K562 (cell line): ENCODE measurements around the gene PCOLCE2. TPM values are rescaled to one million over a fixed set of nuclear protein-coding genes. Genes with fewer than 3 reads are reported as not detected.

Experiments
- ATAC-seq: fragments of 200-7000 bp; cut with Tn5 transposase; 3 replicates; pipeline ENCODE4 v1.9.1; 2020; ENCODE audit warnings: moderate library complexity
- BruUV-seq: library from RNA; stranded (reverse); fragments of 400-500 nt; replicated peaks from 2 replicates; lab custom pipeline; 2021; lab: Mats Ljungman, UMichigan
- CTCF ChIA-PET: fragments of 300-600 bp; formaldehyde crosslinking; extraction: SDS; loops from one replicate; lab custom pipeline; 2021; ENCODE audit warnings: low intra/inter-chr PET ratio; lab: Yijun Ruan, JAX
- POLR2A ChIA-PET: fragments of 300-600, 350-650 bp; sonication (Branson Sonifier 250); formaldehyde crosslinking; extraction: SDS; loops from one replicate; lab custom pipeline; 2021; ENCODE audit warnings: antibody characterized with exemption, inconsistent platforms; lab: Yijun Ruan, JAX
- DNase-seq, 4 experiments: peaks; one replicate each; pipeline versions ENCODE4 v3.0.0 to v3.0.0-alpha.2; 2011 to 2018; ENCODE audit warnings: low spot score in 3 of 4, mixed read lengths in 3 of 4; ENCODE audit errors: extremely low read depth in 1 of 4
- FAIRE-seq: peaks from 2 replicates; lab custom pipeline; 2011; peaks lifted over from hg19 to GRCh38; lab: Jason Lieb, UNC
- H2AFZ ChIP-seq: 2 replicates; pipeline ENCODE4 v1.6.0; 2011; ENCODE audit warnings: low read depth, low read length, control low read depth, inconsistent platforms
- H3K27ac ChIP-seq: fragments of 200-600 bp; 3 replicates; pipeline ENCODE4 v1.8.0; 2011; ENCODE audit warnings: low read depth, mild to moderate bottlenecking, control low read depth, inconsistent platforms, low read length, moderate library complexity, mixed read lengths; ENCODE audit errors: extremely low read depth
- H3K27me3 ChIP-seq, 2 experiments: fragments of 300-600 bp in 1 of 2; 2 replicates in 1 of 2; 3 replicates in 1 of 2; pipeline versions ENCODE4 v1.6.0 to v1.8.0; 2011; ENCODE audit warnings: inconsistent platforms in 2 of 2, low read length in 2 of 2, mild to moderate bottlenecking in 1 of 2, mixed read lengths in 1 of 2, moderate library complexity in 1 of 2; ENCODE audit not compliant: control insufficient read depth in 2 of 2, insufficient read depth in 2 of 2
- H3K36me3 ChIP-seq: fragments of 300-600 bp; 3 replicates; pipeline ENCODE4 v1.8.0; 2011; ENCODE audit warnings: mild to moderate bottlenecking, low read length, inconsistent platforms; ENCODE audit not compliant: control insufficient read depth, insufficient read depth
- H3K4me1 ChIP-seq, 2 experiments: fragments of 200-600 bp in 1 of 2; replicated peaks in 1 of 2; 2 replicates in 1 of 2; 3 replicates in 1 of 2; pipeline versions ENCODE4 v1.5.1 to v1.8.0; 2011; ENCODE audit warnings: inconsistent platforms in 2 of 2, low read length in 2 of 2, mild to moderate bottlenecking in 1 of 2, mixed read lengths in 1 of 2, moderate library complexity in 1 of 2; ENCODE audit not compliant: control insufficient read depth in 2 of 2, insufficient read depth in 2 of 2
- H3K4me2 ChIP-seq: 2 replicates; pipeline ENCODE4 v1.6.1; 2011; ENCODE audit warnings: low read length, control low read depth, inconsistent platforms, mixed read lengths; ENCODE audit not compliant: insufficient read depth
- H3K4me3 ChIP-seq: fragments of 200-600 bp; sonication (generic), shearing (Covaris generic); 2 replicates; pipeline ENCODE4 v1.5.1; 2016; ENCODE audit warnings: control low read depth, inconsistent platforms
- H3K79me2 ChIP-seq: fragments of 200-600 bp; 3 replicates; pipeline ENCODE4 v1.8.0; 2011; ENCODE audit warnings: low read length, inconsistent platforms; ENCODE audit not compliant: control insufficient read depth, insufficient read depth
- H3K9ac ChIP-seq, 2 experiments: 2 replicates each; pipeline versions ENCODE4 v1.6.0 to v1.6.1; 2011; ENCODE audit warnings: low read depth in 2 of 2, low read length in 2 of 2, control low read depth in 1 of 2, inconsistent platforms in 1 of 2, mild to moderate bottlenecking in 1 of 2, mixed read lengths in 1 of 2; ENCODE audit not compliant: insufficient read depth in 1 of 2
- H3K9me1 ChIP-seq: one replicate; pipeline ENCODE4 v1.6.0; 2011; ENCODE audit warnings: inconsistent platforms, mild to moderate bottlenecking, low read length, moderate library complexity; ENCODE audit not compliant: control insufficient read depth, insufficient read depth
- H3K9me3 ChIP-seq: replicated peaks from 2 replicates; pipeline ENCODE4 v1.5.1; 2011; ENCODE audit warnings: low read depth, low read length, inconsistent platforms; ENCODE audit not compliant: control insufficient read depth, insufficient read depth
- H4K20me1 ChIP-seq: replicated peaks from 2 replicates; pipeline ENCODE4 v1.6.1; 2011; ENCODE audit warnings: low read length, inconsistent platforms, mixed read lengths; ENCODE audit not compliant: control insufficient read depth, insufficient read depth
- KDM4B ChIP-seq, 2 experiments: fragments of 450-650 bp in 1 of 2; sonication (generic) in 1 of 2; IDR thresholded peaks; 2 replicates each; pipeline ENCODE4 v1.6.1; 2016 to 2017; ENCODE audit warnings: borderline replicate concordance in 2 of 2, antibody characterized with exemption in 1 of 2, low read depth in 1 of 2, mild to moderate bottlenecking in 1 of 2
- SOX6 ChIP-seq: fragments of 450-650 bp; IDR thresholded peaks from 2 replicates; pipeline ENCODE4 v1.6.1; 2014; ENCODE audit warnings: mild to moderate bottlenecking
- in situ Hi-C: fragments of 300-500 bp; cut with MboI; formaldehyde crosslinking; loops from 4 replicates; pipeline ENCODE4 v1.15.0; 2018; ENCODE audit warnings: inconsistent platforms, mixed read lengths
- intact Hi-C: fragments of 100-400 bp; cut with micrococcal nuclease; formaldehyde crosslinking; loops from 2 replicates; pipeline ENCODE4 v1.14.2; 2022
- polyA plus RNA-seq, 8 experiments: library from polyadenylated mRNA; depleted of rRNA in 4 of 8; stranded (reverse) in 5 of 8; unstranded in 3 of 8; fragments of >200 nt; fragmentation: Nextera tagmentation in 2 of 8; fragmentation: Illumina TruSeq in 1 of 8; extraction: Ambion mirVana in 2 of 8; extraction: Trizol in 1 of 8; gene quantifications; 2 replicates each; pipeline versions ENCODE4 v1.2.1 to v1.2.3, GENCODE V29; 2011 to 2014; ENCODE audit warnings: inconsistent platforms in 1 of 8, missing spikeins in 1 of 8
- total RNA-seq, 7 experiments: library from RNA; depleted of rRNA in 6 of 7; stranded (reverse); fragments of >200 nt in 6 of 7; fragmentation: Illumina TruSeq in 2 of 7; extraction: Trizol in 2 of 7; gene quantifications; 2 replicates each; pipeline versions ENCODE4 v1.2.1 to v1.2.3, GENCODE V29; 2011 to 2021; ENCODE audit warnings: low replicate concordance in 1 of 7
- TF ChIP-seq, protein P1 (sequence below): sonication (generic); formaldehyde crosslinking; IDR thresholded peaks from 2 replicates; pipeline ENCODE4 v1.8.1; 2023; ENCODE audit warnings: mild to moderate bottlenecking, missing genetic modification reagents

PCOLCE2 gene
- total and polyA plus RNA-seq, 9 of the 15 experiments (the other 6 are each of a cell fraction or from before 2014, with no cell fraction given) = 0.18 to 1.2 (median 0.65) TPM

DNA sequence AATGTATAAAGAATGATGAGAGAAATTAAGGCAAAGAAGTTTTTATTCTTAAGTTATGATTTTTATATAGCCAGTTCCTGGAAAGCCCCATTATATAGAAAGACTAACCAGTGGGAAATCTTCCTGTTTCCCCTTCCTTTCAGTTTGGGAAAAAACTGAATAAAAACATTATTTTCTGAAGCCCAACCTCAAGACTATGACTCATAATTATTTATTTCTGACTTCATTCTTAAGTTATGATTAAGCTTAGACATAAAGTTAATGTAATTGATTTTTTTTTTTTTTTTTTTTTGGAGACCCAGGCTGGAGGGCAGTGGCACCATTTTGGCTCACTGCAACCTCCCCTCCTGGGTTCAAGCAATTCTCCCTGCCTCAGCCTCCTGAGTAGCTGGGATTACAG is 109.3 kb downstream of the PCOLCE2 start:
- POLR2A ChIA-PET = no interaction called here

More for the DNA sequence above, 109.3 kb downstream of the PCOLCE2 start:
- DNase-seq (no peak), FAIRE-seq (no peak), ATAC-seq (no peak)
- no peak overlapping the region for H3K4me3 ChIP-seq
- intact Hi-C loops (no loop called here), in situ Hi-C loops (no loop called here)
- H3K9me3 ChIP-seq = no peaks in the 10 kb centered on the region
- no peaks in the 10 kb centered on the region for H4K20me1 ChIP-seq
- H3K9me1 ChIP-seq = no peaks in the 10 kb centered on the region
- H3K79me2 ChIP-seq = no peaks in the 10 kb centered on the region
- no peak overlapping the region for H2AFZ ChIP-seq
- H3K4me1 ChIP-seq = peaks cover 0 to 3% of the 10 kb centered on the region in 2 experiments; a peak in 1 of 5 replicates
- no peak overlapping the region for H3K4me2 ChIP-seq
- H3K9ac ChIP-seq = no peak overlapping the region
- H3K36me3 ChIP-seq = no peaks in the 10 kb centered on the region
- no TSS peak for BruUV-seq
- no peaks in the 10 kb centered on the region for H3K27me3 ChIP-seq
- CTCF ChIA-PET = no interaction called here
- no peak overlapping the region for H3K27ac ChIP-seq
- TF ChIP-seq, protein P1, sequence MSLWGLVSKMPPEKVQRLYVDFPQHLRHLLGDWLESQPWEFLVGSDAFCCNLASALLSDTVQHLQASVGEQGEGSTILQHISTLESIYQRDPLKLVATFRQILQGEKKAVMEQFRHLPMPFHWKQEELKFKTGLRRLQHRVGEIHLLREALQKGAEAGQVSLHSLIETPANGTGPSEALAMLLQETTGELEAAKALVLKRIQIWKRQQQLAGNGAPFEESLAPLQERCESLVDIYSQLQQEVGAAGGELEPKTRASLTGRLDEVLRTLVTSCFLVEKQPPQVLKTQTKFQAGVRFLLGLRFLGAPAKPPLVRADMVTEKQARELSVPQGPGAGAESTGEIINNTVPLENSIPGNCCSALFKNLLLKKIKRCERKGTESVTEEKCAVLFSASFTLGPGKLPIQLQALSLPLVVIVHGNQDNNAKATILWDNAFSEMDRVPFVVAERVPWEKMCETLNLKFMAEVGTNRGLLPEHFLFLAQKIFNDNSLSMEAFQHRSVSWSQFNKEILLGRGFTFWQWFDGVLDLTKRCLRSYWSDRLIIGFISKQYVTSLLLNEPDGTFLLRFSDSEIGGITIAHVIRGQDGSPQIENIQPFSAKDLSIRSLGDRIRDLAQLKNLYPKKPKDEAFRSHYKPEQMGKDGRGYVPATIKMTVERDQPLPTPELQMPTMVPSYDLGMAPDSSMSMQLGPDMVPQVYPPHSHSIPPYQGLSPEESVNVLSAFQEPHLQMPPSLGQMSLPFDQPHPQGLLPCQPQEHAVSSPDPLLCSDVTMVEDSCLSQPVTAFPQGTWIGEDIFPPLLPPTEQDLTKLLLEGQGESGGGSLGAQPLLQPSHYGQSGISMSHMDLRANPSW (CRISPR knock-in tag) = no peak
- TF ChIP-seq KDM4B (IDR thresholded peaks at IDR 0.05; ENCODE audit: borderline replicate concordance in 2 of 2, low read depth in 1 of 2) = no peak
- TF ChIP-seq SOX6 = no peak
